WI38 (cell line): ENCODE data around the gene EFCAB8.

ENCODE experiments used
- H3K4me3 ChIP-seq: 2 replicates; pipeline ENCODE4 v1.5.1; 2011; ENCODE audit warnings: low read depth, mild to moderate bottlenecking, control low read depth, low read length
- CTCF ChIP-seq: IDR thresholded peaks from 2 replicates; pipeline ENCODE4 v1.5.1; 2012; ENCODE audit warnings: low read depth, mild to moderate bottlenecking, control low read depth, low read length

The EFCAB8 gene

GRCh38 chr20:32877507-32877906, 18.8 kb downstream of the EFCAB8 start:
- no peak overlapping the region for H3K4me3 ChIP-seq
- no peak for TF ChIP-seq CTCF

- no peak overlapping the region for H3K4me3 ChIP-seq
- no peak for TF ChIP-seq CTCF
Observed at GRCh38 chr20:32878820-32879219, 20.1 kb downstream of the EFCAB8 start.

GRCh38 chr20:32879538-32879937, 20.8 kb downstream of the EFCAB8 start:
- no peak overlapping the region for H3K4me3 ChIP-seq
- no peak for TF ChIP-seq CTCF

GRCh38 chr20:32880635-32881034, 21.9 kb downstream of the EFCAB8 start:
- H3K4me3 ChIP-seq, result no peak overlapping the region
- no peak for TF ChIP-seq CTCF

- H3K4me3 ChIP-seq, result no peak overlapping the region
- TF ChIP-seq CTCF, result no peak
Observed at GRCh38 chr20:32883081-32883480, 24.4 kb downstream of the EFCAB8 start.

- no peak for TF ChIP-seq CTCF
- H3K4me3 ChIP-seq, result no peak overlapping the region
Observed at GRCh38 chr20:32885185-32885584, 26.5 kb downstream of the EFCAB8 start.

- no peak overlapping the region for H3K4me3 ChIP-seq
Observed at GRCh38 chr20:32885952-32886351, 27.2 kb downstream of the EFCAB8 start.

More at GRCh38 chr20:32885952-32886351, 27.2 kb downstream of the EFCAB8 start:
- TF ChIP-seq CTCF, result no peak
